ENCODE data around the gene SLC27A3. TPM values are rescaled to one million over a fixed set of nuclear protein-coding genes. Genes with fewer than 3 reads are reported as not detected.

The SLC27A3 gene
- total and polyA plus RNA-seq, 9 of the 15 experiments (the other 6 are each of a cell fraction or from before 2014, with no cell fraction given), result 0.57 to 5.2 (median 2.8) TPM

GRCh38 chr1:153750026-153750995 is 24.9 kb upstream of the SLC27A3 start (continued):
- no peak for TF ChIP-seq NRF1 (conservative IDR thresholded peaks at IDR 0.05 in 1 of 2, IDR thresholded peaks at IDR 0.05 in 1 of 2)
- no peak for TF ChIP-seq CEBPG (CRISPR knock-in tag; IDR thresholded peaks at IDR 0.05)
- TF ChIP-seq CEBPG (tag; conservative IDR thresholded peaks at IDR 0.05 in 1 of 2, IDR thresholded peaks at IDR 0.05 in 1 of 2), result no peak
- TF ChIP-seq CBFA2T3 (IDR thresholded peaks at IDR 0.05), result peak; percentile 68
- peak; percentile 44; the same call in 1 of the 2 replicates for TF ChIP-seq EGR1 (conservative IDR thresholded peaks at IDR 0.05)
- no peak for TF ChIP-seq AFF4 (CRISPR knock-in tag; IDR thresholded peaks at IDR 0.05)
- TF ChIP-seq POLR2A (conservative IDR thresholded peaks at IDR 0.05), result no peak
- TF ChIP-seq KAT8 (IDR thresholded peaks at IDR 0.05; ENCODE audit: low read depth), result no peak
- no peak for TF ChIP-seq ZNF449 (CRISPR knock-in tag; IDR thresholded peaks at IDR 0.05)
- no peak for TF ChIP-seq CHAMP1 (IDR thresholded peaks at IDR 0.05)
- peak; percentile 14; the same call in 1 of the 2 replicates for TF ChIP-seq C11orf30 (IDR thresholded peaks at IDR 0.05; ENCODE audit: low read depth)
- TF ChIP-seq ZNF239 (CRISPR knock-in tag; IDR thresholded peaks at IDR 0.05), result no peak
- no peak for TF ChIP-seq POLR2B (IDR thresholded peaks at IDR 0.05; ENCODE audit: low read depth, partially characterized antibody)
- TF ChIP-seq HDAC2 (IDR thresholded peaks at IDR 0.05), result 0 out of 2 replicates have a peak, but pooled peaks have one; percentile 41
- no peak for TF ChIP-seq ARNT (IDR thresholded peaks at IDR 0.05)
- no peak for TF ChIP-seq SMAD1 (IDR thresholded peaks at IDR 0.05; ENCODE audit: low read depth, low read length, partially characterized antibody)
- no peak for TF ChIP-seq ZBTB26 (CRISPR knock-in tag; IDR thresholded peaks at IDR 0.05)
- TF ChIP-seq SNIP1 (IDR thresholded peaks at IDR 0.05; ENCODE audit: low read depth), result no peak

Measured in K562 (cell line).